IMR-90 (cell line): ENCODE results near the gene FBXO17. TPM values are rescaled to one million over a fixed set of nuclear protein-coding genes. Genes with fewer than 3 reads are reported as not detected.

Experiments used
- ATAC-seq: fragments of 200-7000 bp; cut with Tn5 transposase; 2 replicates; pipeline ENCODE4 v1.9.1; 2020; ENCODE audit warnings: low read depth, mild to moderate bottlenecking, moderate library complexity
- BruUV-seq: library from RNA; stranded (reverse); fragments of 400-500 nt; replicated peaks from 2 replicates; lab custom pipeline; 2021; lab: Mats Ljungman, UMichigan
- CTCF ChIA-PET: fragments of 300-600 bp; formaldehyde crosslinking; extraction: SDS; loops from one replicate; lab custom pipeline; 2021; ENCODE audit warnings: antibody characterized with exemption; lab: Yijun Ruan, JAX
- POLR2A ChIA-PET: fragments of 300-600 bp; sonication (Branson Sonifier 250); formaldehyde crosslinking; loops from one replicate; lab custom pipeline; 2022; ENCODE audit warnings: antibody characterized with exemption; ENCODE audit not compliant: unreplicated experiment; lab: Charles Lee
- DNase-seq: peaks from one replicate; pipeline ENCODE4 v3.0.0; 2013
- H2AFZ ChIP-seq: replicated peaks from 2 replicates; pipeline ENCODE3; 2013; ENCODE audit warnings: low read length, mild to moderate bottlenecking; ENCODE audit not compliant: poor library complexity
- H2AK5ac ChIP-seq: 2 replicates; pipeline ENCODE4 v1.6.1; 2013; ENCODE audit warnings: low read depth, low read length, inconsistent platforms
- H2AK9ac ChIP-seq: replicated peaks from 2 replicates; pipeline ENCODE3; 2013; ENCODE audit warnings: mild to moderate bottlenecking, low read depth, low read length, moderate library complexity; ENCODE audit not compliant: poor library complexity
- H2BK120ac ChIP-seq: 2 replicates; pipeline ENCODE4 v1.6.1; 2013; ENCODE audit warnings: low read depth, low read length, inconsistent platforms
- H2BK15ac ChIP-seq: 3 replicates; pipeline ENCODE4 v1.6.1; 2013; ENCODE audit warnings: low read depth, low read length, inconsistent platforms
- H2BK20ac ChIP-seq: 2 replicates; pipeline ENCODE4 v1.6.1; 2013; ENCODE audit warnings: low read depth, mild to moderate bottlenecking, inconsistent platforms, low read length, moderate library complexity
- H2BK5ac ChIP-seq: 2 replicates; pipeline ENCODE4 v1.6.1; 2013; ENCODE audit warnings: mild to moderate bottlenecking, low read depth, low read length, inconsistent platforms; ENCODE audit not compliant: poor library complexity, severe bottlenecking
- H3K14ac ChIP-seq: replicated peaks from 2 replicates; pipeline ENCODE4 v1.6.1; 2013; ENCODE audit warnings: low read depth, low read length, inconsistent platforms
- H3K18ac ChIP-seq: 2 replicates; pipeline ENCODE4 v1.6.1; 2013; ENCODE audit warnings: low read depth, low read length, control low read depth
- H3K23ac ChIP-seq: 2 replicates; pipeline ENCODE4 v1.6.1; 2013; ENCODE audit warnings: low read depth, low read length, inconsistent platforms
- H3K27ac ChIP-seq: 2 replicates; pipeline ENCODE4 v1.5.1; 2013; ENCODE audit warnings: mild to moderate bottlenecking, control low read depth, low read length; ENCODE audit not compliant: insufficient read depth
- H3K27me3 ChIP-seq: 2 replicates; pipeline ENCODE4 v1.6.1; 2013; ENCODE audit warnings: low read length; ENCODE audit not compliant: control insufficient read depth, insufficient read depth
- H3K36me3 ChIP-seq: 2 replicates; pipeline ENCODE4 v1.6.1; 2013; ENCODE audit warnings: low read length, mixed read lengths; ENCODE audit not compliant: control insufficient read depth, insufficient read depth
- H3K4ac ChIP-seq: 2 replicates; pipeline ENCODE4 v1.6.1; 2013; ENCODE audit warnings: low read depth, low read length, inconsistent platforms
- H3K4me1 ChIP-seq: 2 replicates; pipeline ENCODE4 v1.6.1; 2013; ENCODE audit warnings: low read length, mixed read lengths; ENCODE audit not compliant: control insufficient read depth, insufficient read depth
- H3K4me2 ChIP-seq: 2 replicates; pipeline ENCODE4 v1.6.1; 2013; ENCODE audit warnings: low read depth, mild to moderate bottlenecking, control low read depth, low read length, moderate library complexity
- H3K4me3 ChIP-seq: 2 replicates; pipeline ENCODE4 v1.5.1; 2013; ENCODE audit warnings: low read depth, mild to moderate bottlenecking, control low read depth, low read length, moderate library complexity; ENCODE audit not compliant: insufficient read depth
- H3K56ac ChIP-seq: 2 replicates; pipeline ENCODE4 v1.6.1; 2013; ENCODE audit warnings: low read length, inconsistent platforms; ENCODE audit not compliant: insufficient read depth; ENCODE audit errors: extremely low read depth
- H3K79me1 ChIP-seq, 2 experiments: 2 replicates each; pipeline ENCODE4 v1.6.1; 2013; ENCODE audit warnings: low read length in 2 of 2, inconsistent platforms in 1 of 2, low read depth in 1 of 2
- H3K9ac ChIP-seq: 2 replicates; pipeline ENCODE4 v1.6.1; 2013; ENCODE audit warnings: low read depth, low read length, control low read depth
- H3K9me1 ChIP-seq: 2 replicates; pipeline ENCODE4 v1.6.1; 2013; ENCODE audit warnings: low read length, inconsistent platforms; ENCODE audit not compliant: insufficient read depth
- H3K9me3 ChIP-seq: 2 replicates; pipeline ENCODE4 v1.6.1; 2013; ENCODE audit warnings: low read length; ENCODE audit not compliant: control insufficient read depth, insufficient read depth
- H4K20me1 ChIP-seq: 2 replicates; pipeline ENCODE4 v1.6.1; 2013; ENCODE audit warnings: low read length, inconsistent platforms; ENCODE audit not compliant: insufficient read depth
- H4K5ac ChIP-seq: 2 replicates; pipeline ENCODE4 v1.6.1; 2013; ENCODE audit warnings: mild to moderate bottlenecking, low read depth, low read length, control low read depth
- H4K8ac ChIP-seq, 2 experiments: 2 replicates each; pipeline ENCODE4 v1.6.1; 2013; ENCODE audit warnings: low read depth in 2 of 2, low read length in 2 of 2, control low read depth in 1 of 2, inconsistent platforms in 1 of 2
- H4K91ac ChIP-seq: 2 replicates; pipeline ENCODE4 v1.6.1; 2013; ENCODE audit warnings: low read depth, low read length, inconsistent platforms; ENCODE audit not compliant: insufficient read depth
- FOS ChIP-seq: fragments of 150-350 bp; IDR thresholded peaks from 2 replicates; pipeline ENCODE4 v1.6.1; 2016; ENCODE audit warnings: low read depth, low read length
- WGBS, 2 experiments: methylation state at CpG; one replicate each; pipeline versions ENCODE4 v1.1.5 to v1.1.7; 2013; ENCODE audit warnings: missing lambda C conversion rate in 2 of 2; ENCODE audit not compliant: insufficient read length in 1 of 2; ENCODE audit errors: extremely low coverage in 2 of 2; 5-methylcytosine and 5-hydroxymethylcytosine counted together
- dilution Hi-C: fragments of 300-500 bp; cut with HindIII; formaldehyde crosslinking; loops from one replicate; pipeline ENCODE4 v1.14.3; 2018; ENCODE audit warnings: low sequenced_read_pairs; ENCODE audit not compliant: unreplicated experiment
- in situ Hi-C: fragments of 300-500 bp; cut with MboI; formaldehyde crosslinking; loops from 3 replicates; pipeline ENCODE4 v1.14.3; 2019; ENCODE audit warnings: low sequenced_read_pairs, inconsistent platforms, mixed read lengths
- intact Hi-C: fragments of 100-400 bp; cut with micrococcal nuclease; formaldehyde crosslinking; loops from 2 replicates; pipeline ENCODE4 v1.10.0; 2022
- polyA plus RNA-seq, 3 experiments: library from polyadenylated mRNA; depleted of rRNA; stranded (reverse); fragments of >200 nt; gene quantifications; 2 replicates each; pipeline ENCODE4 v1.2.3, GENCODE V29; 2012; ENCODE audit warnings: low replicate concordance in 1 of 3
- total RNA-seq: library from RNA; depleted of rRNA; stranded (reverse); fragments of >200 nt; gene quantifications from 2 replicates; pipeline ENCODE4 v1.2.3, GENCODE V29; 2012

Gene FBXO17
- total and polyA plus RNA-seq, 2 of the 4 experiments (the other 2 are of a cell fraction), result 10.8 to 20.7 TPM

GRCh38 chr19:38951187-38951586, 24.4 kb downstream of the FBXO17 start:
- dilution Hi-C loops, result no loop called here
- H2AK5ac ChIP-seq, result no peak overlapping the region
- 0 out of 2 replicates have a peak, but pooled peaks cover 3% of the 10 kb centered on the region for H3K9me1 ChIP-seq
- no peak for DNase-seq
- H2BK20ac ChIP-seq, result no peak overlapping the region
- ChIA-PET POLR2A (no interaction called here), CTCF (no interaction called here)
- no peak overlapping the region for H4K5ac ChIP-seq
- in situ Hi-C loops, result loop anchor here (10.0 kb wide), 1 partner anchor 374 kb away; the partner anchor contains the start of gene LRFN1
- no peak overlapping the region for H3K14ac ChIP-seq
- H3K23ac ChIP-seq, result no peak overlapping the region
- H3K4me1 ChIP-seq, result peaks cover 2% of the 10 kb centered on the region; the same call in 1 of the 2 replicates
- H4K8ac ChIP-seq, result no peak overlapping the region
- no peaks in the 10 kb centered on the region for H3K79me1 ChIP-seq
- H3K9ac ChIP-seq, result no peak overlapping the region
- no peak for ATAC-seq
- no peak overlapping the region for H3K56ac ChIP-seq
- no peak overlapping the region for H2BK5ac ChIP-seq
- H3K18ac ChIP-seq, result no peak overlapping the region
- no peaks in the 10 kb centered on the region for H3K27me3 ChIP-seq
- no peak overlapping the region for H3K4me3 ChIP-seq
- H3K9me3 ChIP-seq, result no peaks in the 10 kb centered on the region
- no peak overlapping the region for H2AK9ac ChIP-seq
- H3K4ac ChIP-seq, result no peak overlapping the region
- no CpG with 5 or more reads among the region's 3 CpGs for WGBS, 2 experiments
- no peak overlapping the region for H2AFZ ChIP-seq
- H3K4me2 ChIP-seq, result no peak overlapping the region
- BruUV-seq, result no TSS peak
- no peak overlapping the region for H2BK120ac ChIP-seq
- H4K91ac ChIP-seq, result no peak overlapping the region
- intact Hi-C loops, result no loop called here
- no peak overlapping the region for H3K27ac ChIP-seq
- peaks cover 7% of the 10 kb centered on the region for H3K36me3 ChIP-seq
- TF ChIP-seq FOS, result no peak
- no peak overlapping the region for H2BK15ac ChIP-seq
- H4K20me1 ChIP-seq, result no peaks in the 10 kb centered on the region; the same call in 1 of the 2 replicates
